Panc1 (cell line): ENCODE measurements around the gene FGF22. TPM values are rescaled to one million over a fixed set of nuclear protein-coding genes. Genes with fewer than 3 reads are reported as not detected.

ENCODE experiments used
- ATAC-seq: fragments of 200-7000 bp; cut with Tn5 transposase; 2 replicates; pipeline ENCODE4 v1.9.1; 2020; ENCODE audit warnings: mild to moderate bottlenecking, moderate library complexity
- BruUV-seq: library from RNA; stranded (reverse); fragments of 400-500 nt; replicated peaks from 2 replicates; lab custom pipeline; 2021; lab: Mats Ljungman, UMichigan
- CTCF ChIA-PET: fragments of 300-600 bp; sonication (Branson Sonifier 250); formaldehyde crosslinking; loops from one replicate; lab custom pipeline; 2022; ENCODE audit warnings: antibody characterized with exemption; lab: Charles Lee
- POLR2A ChIA-PET: fragments of 300-600 bp; sonication (Branson Sonifier 250); formaldehyde crosslinking; loops from one replicate; lab custom pipeline; 2022; ENCODE audit warnings: antibody characterized with exemption; lab: Charles Lee
- DNase-seq: peaks from one replicate; pipeline ENCODE4 v3.0.0-alpha.2; 2010; ENCODE audit warnings: low read depth, low spot score
- H3K27ac ChIP-seq: 2 replicates; pipeline ENCODE4 v1.5.1; 2011; ENCODE audit warnings: mild to moderate bottlenecking, low read length, inconsistent platforms
- H3K27me3 ChIP-seq: fragments of 200-500 bp; sonication (Bioruptor generic); 2 replicates; pipeline ENCODE4 v1.6.0; 2014; ENCODE audit warnings: low read length, inconsistent platforms; ENCODE audit not compliant: control insufficient read depth, insufficient read depth
- H3K36me3 ChIP-seq: fragments of 200-500 bp; sonication (Bioruptor generic); 2 replicates; pipeline ENCODE4 v1.5.1; 2014; ENCODE audit warnings: inconsistent platforms, mild to moderate bottlenecking, low read length, moderate library complexity; ENCODE audit not compliant: control insufficient read depth, insufficient read depth
- H3K4me1 ChIP-seq: 2 replicates; pipeline ENCODE4 v1.5.1; 2011; ENCODE audit warnings: inconsistent platforms, mild to moderate bottlenecking, low read length, moderate library complexity; ENCODE audit not compliant: control insufficient read depth, insufficient read depth
- H3K4me3 ChIP-seq, 2 experiments: 2 replicates each; pipeline ENCODE4 v1.5.1; 2011 to 2012; ENCODE audit warnings: low read depth in 2 of 2, low read length in 2 of 2, mild to moderate bottlenecking in 2 of 2, inconsistent platforms in 1 of 2, moderate library complexity in 1 of 2
- H3K9me3 ChIP-seq: fragments of 200-500 bp; sonication (Bioruptor generic); 2 replicates; pipeline ENCODE4 v1.5.1; 2014; ENCODE audit warnings: low read depth, mild to moderate bottlenecking, inconsistent platforms, low read length, moderate library complexity; ENCODE audit not compliant: control insufficient read depth, insufficient read depth
- CTCF ChIP-seq: fragments of 450-650 bp; IDR thresholded peaks from 2 replicates; pipeline ENCODE4 v1.5.1; 2017; ENCODE audit warnings: mild to moderate bottlenecking
- POLR2AphosphoS5 ChIP-seq: IDR thresholded peaks from 2 replicates; pipeline ENCODE4 v1.6.1; 2012; ENCODE audit warnings: mild to moderate bottlenecking, low read depth, low read length, moderate library complexity
- REST ChIP-seq, 2 experiments: IDR thresholded peaks; 2 replicates each; pipeline ENCODE4 v1.6.1; 2011 to 2012; ENCODE audit warnings: low read depth in 2 of 2, control low read depth in 1 of 2, low read length in 1 of 2, mild to moderate bottlenecking in 1 of 2, moderate library complexity in 1 of 2; ENCODE audit not compliant: insufficient read depth in 1 of 2
- SIN3A ChIP-seq: IDR thresholded peaks from 2 replicates; pipeline ENCODE4 v1.6.1; 2012; ENCODE audit warnings: low read depth, mild to moderate bottlenecking, low read length, moderate library complexity, borderline replicate concordance; ENCODE audit not compliant: insufficient read depth
- TCF7L2 ChIP-seq: IDR thresholded peaks from 2 replicates; pipeline ENCODE4 v1.6.1; 2011; ENCODE audit warnings: mild to moderate bottlenecking, low read depth, low read length, inconsistent platforms
- in situ Hi-C: cut with HindIII; loops from 2 replicates; pipeline ENCODE4 v1.10.0; 2016; ENCODE audit warnings: low sequenced_read_pairs, low pct_unique_long_range_greater_than_20kb
- intact Hi-C: fragments of 100-400 bp; cut with micrococcal nuclease; formaldehyde crosslinking; loops from one replicate; pipeline ENCODE4 v1.10.0; 2022; ENCODE audit not compliant: unreplicated experiment
- total RNA-seq: library from RNA; stranded (reverse); gene quantifications from one replicate; pipeline ENCODE4 v1.2.1, GENCODE V29; 2021; ENCODE audit not compliant: unreplicated experiment

The FGF22 gene
- total RNA-seq, 1 experiment from 2014 or later = 0.72 TPM

- H3K4me1 ChIP-seq = no peaks in the 10 kb centered on the region; the same call in 1 of the 2 replicates
- no TSS peak for BruUV-seq
- ATAC-seq (no peak; the same call in 1 of the 2 replicates), DNase-seq (no peak)
- ChIA-PET CTCF (no interaction called here), POLR2A (no interaction called here)
- H3K27ac ChIP-seq = no peak overlapping the region
- no peaks in the 10 kb centered on the region for H3K36me3 ChIP-seq
- no peaks in the 10 kb centered on the region for H3K9me3 ChIP-seq
- TF ChIP-seq POLR2AphosphoS5 = no peak
- TF ChIP-seq CTCF = no peak
- TF ChIP-seq REST (IDR thresholded peaks at IDR 0.05; ENCODE audit: insufficient read depth in 1 of 2, low read depth in 2 of 2, low read length in 1 of 2) = no peak
- no peak for TF ChIP-seq SIN3A
- TF ChIP-seq TCF7L2 = no peak
- no peak overlapping the region for H3K4me3 ChIP-seq
- intact Hi-C loops (no loop called here), in situ Hi-C loops (no loop called here)
- H3K27me3 ChIP-seq = no peaks in the 10 kb centered on the region
Observed at GRCh38 chr19:623175-623916, 16.3 kb upstream of the FGF22 start.

- no peak for TF ChIP-seq REST (IDR thresholded peaks at IDR 0.05; ENCODE audit: insufficient read depth in 1 of 2, low read depth in 2 of 2, low read length in 1 of 2)
- no peak for TF ChIP-seq CTCF
- TF ChIP-seq SIN3A = no peak
- TF ChIP-seq TCF7L2 = no peak
- TF ChIP-seq POLR2AphosphoS5 = no peak
- intact Hi-C loops (no loop called here), in situ Hi-C loops (no loop called here)
- BruUV-seq = no TSS peak
- no peak overlapping the region for H3K4me3 ChIP-seq
- H3K9me3 ChIP-seq = no peaks in the 10 kb centered on the region
- no peaks in the 10 kb centered on the region for H3K27me3 ChIP-seq
- no peak for DNase-seq
- no peaks in the 10 kb centered on the region; the same call in 1 of the 2 replicates for H3K4me1 ChIP-seq
- peak; percentile 79 for ATAC-seq
- H3K36me3 ChIP-seq = 0 out of 2 replicates have a peak, but pooled peaks cover 1% of the 10 kb centered on the region
- H3K27ac ChIP-seq = no peak overlapping the region
- CTCF ChIA-PET = no interaction called here
- POLR2A ChIA-PET = no interaction called here
Observed at GRCh38 chr19:623974-624373, 15.7 kb upstream of the FGF22 start.
